GM18519 (cell line): ENCODE measurements around the gene GRIN2A.

Experiments
- ATAC-seq: cut with Tn5 transposase; IDR thresholded peaks from one replicate; pipeline ENCODE4 v1.9.1; 2021; ENCODE audit warnings: mild to moderate bottlenecking, moderate library complexity; ENCODE audit not compliant: unreplicated experiment, low FRiP score

Gene GRIN2A

GRCh38 chr16:9798952-9799580, 383.2 kb downstream of the GRIN2A start:
- no peak for ATAC-seq

GRCh38 chr16:9798474-9798873, 383.8 kb downstream of the GRIN2A start:
- ATAC-seq: no peak

DNA sequence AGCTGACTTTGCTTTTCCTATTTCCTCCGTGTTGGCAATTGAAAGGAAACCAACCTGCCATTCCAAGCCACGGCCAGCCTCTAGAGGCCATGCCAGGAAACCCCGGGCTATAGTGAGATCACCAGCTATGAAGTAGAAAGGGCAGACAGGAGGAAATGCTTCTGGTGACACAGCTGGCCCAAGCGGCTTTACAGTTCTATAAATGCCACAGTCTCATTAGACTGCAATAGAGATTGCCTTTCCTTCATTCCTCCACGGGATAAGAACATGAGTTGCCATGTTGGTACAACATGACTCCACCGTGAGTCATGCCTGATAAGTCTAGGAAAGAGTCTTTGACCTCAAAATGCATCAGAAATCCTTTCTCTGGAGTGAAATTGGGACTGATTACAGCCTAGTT, 384.9 kb downstream of the GRIN2A start:
- no peak for ATAC-seq

- no peak for ATAC-seq
Observed at GRCh38 chr16:9793623-9794022, 388.6 kb downstream of the GRIN2A start.

GRCh38 chr16:9791556-9791955, 390.7 kb downstream of the GRIN2A start:
- no peak for ATAC-seq

DNA sequence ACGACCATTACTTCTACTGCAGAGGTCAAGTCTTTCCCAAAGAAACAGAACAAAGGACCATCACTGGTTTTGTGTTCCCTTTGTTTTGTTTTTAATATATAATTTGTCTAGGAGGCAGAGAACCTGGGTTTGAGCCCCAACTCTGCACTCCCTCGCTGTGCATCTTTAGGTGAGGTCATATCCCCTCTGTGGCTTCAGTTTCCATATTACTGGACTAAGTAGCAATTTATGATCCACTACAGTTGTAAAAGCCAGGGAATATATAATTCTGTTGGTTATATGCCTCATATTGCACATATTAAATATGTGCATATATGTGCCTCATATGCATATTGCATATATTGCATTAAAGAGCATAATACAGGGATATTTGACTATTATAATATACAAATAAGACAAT, 392.0 kb downstream of the GRIN2A start:
- ATAC-seq: no peak

- ATAC-seq: no peak
Observed at GRCh38 chr16:9787717-9788116, 394.5 kb downstream of the GRIN2A start.

DNA sequence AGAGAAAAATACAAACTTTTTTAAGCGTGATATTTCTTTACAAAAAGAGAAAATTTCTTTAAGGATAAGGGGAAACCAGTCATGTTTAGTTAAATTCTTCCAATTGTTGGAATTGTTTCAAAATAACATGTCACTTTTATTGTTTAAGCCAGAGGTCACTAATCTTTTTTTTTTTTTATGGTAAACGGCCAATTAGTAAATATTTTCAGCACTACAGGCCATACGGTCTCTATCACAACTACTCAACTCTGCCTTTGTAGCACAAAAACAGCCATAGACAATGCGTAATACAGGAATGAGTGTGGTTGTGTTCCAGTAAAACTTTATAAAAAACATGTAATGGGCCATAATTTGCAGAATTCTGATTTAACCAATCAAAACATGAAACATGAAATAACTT, 401.4 kb downstream of the GRIN2A start:
- ATAC-seq: no peak

GRCh38 chr16:9778849-9779248, 403.4 kb downstream of the GRIN2A start:
- no peak for ATAC-seq

DNA sequence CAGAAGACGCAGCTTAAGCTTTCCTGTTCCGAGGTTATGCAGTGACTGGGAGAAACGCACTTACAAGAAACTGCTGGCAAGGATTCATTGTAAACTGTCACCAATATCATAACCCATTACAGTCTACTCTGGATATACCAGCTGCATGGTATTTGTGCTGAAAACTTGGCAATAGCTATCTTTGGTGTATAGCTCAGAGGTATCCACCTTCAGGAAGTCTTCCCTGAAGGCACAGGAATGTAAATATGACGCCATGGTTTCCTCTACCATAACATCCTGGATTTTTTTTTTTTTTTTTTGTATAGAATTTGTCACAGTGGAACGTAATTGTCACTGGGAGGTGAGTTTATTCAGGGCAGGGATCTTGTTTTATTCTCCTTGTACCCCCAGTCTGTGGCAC, 406.2 kb downstream of the GRIN2A start:
- no peak for ATAC-seq

- ATAC-seq: no peak
Observed at GRCh38 chr16:9773289-9773688, 408.9 kb downstream of the GRIN2A start.

DNA sequence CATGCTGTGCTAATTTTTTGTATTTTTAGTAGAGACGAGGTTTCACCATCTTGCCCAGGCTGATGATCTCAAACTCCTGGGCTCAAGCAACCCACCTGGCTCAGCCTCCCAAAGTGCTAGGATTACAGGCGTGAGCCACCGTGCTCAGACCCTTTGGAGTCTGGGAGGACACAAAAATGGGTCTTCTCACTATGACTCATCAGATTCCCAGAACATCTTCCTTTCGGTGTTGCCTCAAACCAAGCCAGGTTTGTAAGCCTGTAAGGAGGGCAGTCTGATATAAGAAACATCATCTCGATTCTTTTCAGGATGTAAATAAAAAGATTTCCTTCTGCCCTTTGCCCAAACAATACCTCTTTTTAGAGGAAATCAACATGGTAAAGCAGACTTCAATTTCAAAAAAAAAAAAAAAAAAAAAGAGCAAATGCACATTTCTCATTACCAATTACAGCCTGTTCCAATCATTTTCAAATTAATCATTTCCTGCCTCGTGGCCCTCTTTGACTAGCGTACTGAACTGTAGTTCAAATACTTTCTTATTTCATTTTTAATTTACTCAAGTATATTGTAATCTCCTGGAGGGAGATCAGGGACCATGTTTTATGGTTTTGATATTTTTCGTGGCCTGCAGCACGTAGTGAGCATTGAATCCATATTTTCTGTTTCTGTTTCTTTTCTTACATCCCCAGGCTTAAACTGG, 409.6 kb downstream of the GRIN2A start:
- no peak for ATAC-seq

DNA sequence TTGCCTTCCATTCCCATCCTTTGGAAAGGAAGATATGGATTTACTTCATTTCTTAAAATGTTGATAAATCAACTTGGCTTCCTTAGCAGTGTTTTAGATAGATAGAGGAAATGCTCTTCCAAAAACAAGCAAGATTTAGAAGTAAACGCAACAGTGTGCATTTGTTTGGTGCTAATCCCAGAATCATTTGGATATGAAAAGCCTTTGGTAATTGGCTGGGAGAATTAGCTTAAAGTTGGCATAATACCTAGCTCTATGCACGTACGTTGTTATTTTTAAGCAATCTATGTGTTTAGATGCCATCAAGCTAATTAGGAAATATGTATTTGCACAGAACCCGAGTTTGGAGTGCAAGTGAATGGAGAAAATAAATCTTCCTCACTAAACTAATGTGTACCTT, 415.3 kb downstream of the GRIN2A start:
- no peak for ATAC-seq

- ATAC-seq: no peak
Observed at GRCh38 chr16:9763505-9763904, 418.7 kb downstream of the GRIN2A start.

DNA sequence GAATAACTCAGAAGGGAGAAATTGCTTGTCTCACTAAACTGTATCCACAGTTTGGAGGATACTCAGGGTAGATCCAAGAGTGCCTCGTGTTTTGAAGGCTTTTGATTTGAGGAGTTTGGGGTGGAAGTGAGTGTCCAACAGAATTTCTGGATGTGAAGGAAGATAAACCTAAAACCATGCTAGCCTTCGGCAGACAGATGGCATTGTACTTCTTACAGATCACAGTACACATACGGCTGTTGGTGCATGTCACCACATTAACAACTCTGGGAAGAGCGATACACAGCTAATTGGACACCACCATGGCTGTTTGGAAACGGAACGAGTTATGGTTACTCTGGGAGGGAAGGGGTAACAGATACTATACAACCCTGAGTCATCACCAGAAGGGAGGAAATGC, 420.4 kb downstream of the GRIN2A start:
- no peak for ATAC-seq

DNA sequence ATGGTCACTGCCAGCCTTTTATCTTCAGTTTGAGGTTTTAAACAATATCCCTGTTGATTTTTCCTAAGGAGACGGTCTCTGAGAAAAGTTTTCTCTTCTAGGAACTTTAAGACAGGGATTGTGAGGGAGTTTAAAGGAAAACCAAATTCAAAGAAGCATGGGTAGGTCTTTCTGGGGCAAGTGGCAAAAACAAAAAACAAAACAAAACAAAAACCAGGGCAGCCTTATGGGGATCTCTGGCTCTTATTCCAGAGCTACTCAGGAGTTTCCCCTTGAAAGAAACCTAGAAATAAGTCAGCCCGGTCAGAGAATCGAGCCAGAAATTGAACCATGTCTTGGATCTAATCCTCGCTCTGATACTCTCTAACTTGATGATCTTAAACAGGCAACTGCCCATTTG, 424.5 kb downstream of the GRIN2A start:
- ATAC-seq: no peak

GRCh38 chr16:9756434-9756833, 425.8 kb downstream of the GRIN2A start:
- no peak for ATAC-seq

DNA sequence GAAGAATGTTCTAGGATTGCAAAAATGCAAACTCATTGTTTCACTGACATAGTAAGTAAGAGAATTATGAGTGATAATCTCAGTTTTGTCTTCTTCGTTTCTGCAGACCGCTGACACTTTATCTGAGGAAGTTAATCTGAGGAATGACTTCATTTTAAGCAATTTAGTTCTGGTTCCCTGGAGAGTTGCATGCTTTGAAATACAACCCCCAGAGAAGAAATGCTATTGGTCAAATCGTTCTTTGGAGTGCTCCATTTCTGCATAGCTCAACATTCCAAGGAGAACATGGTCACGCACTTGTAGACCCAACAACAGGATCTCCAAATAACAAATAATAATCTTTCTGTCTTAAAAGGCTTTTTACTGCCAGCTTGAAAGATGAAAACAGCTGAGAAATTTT, 427.1 kb downstream of the GRIN2A start:
- ATAC-seq: no peak

- no peak for ATAC-seq
Observed at GRCh38 chr16:9741776-9742175, 440.5 kb downstream of the GRIN2A start.

GRCh38 chr16:9739301-9739700, 442.9 kb downstream of the GRIN2A start:
- ATAC-seq: no peak

GRCh38 chr16:9738690-9739089, 443.5 kb downstream of the GRIN2A start:
- ATAC-seq: no peak

GRCh38 chr16:9736547-9736946, 445.7 kb downstream of the GRIN2A start:
- ATAC-seq: no peak
